HG03571 (cell line): ENCODE measurements around the gene PUSL1.

Experiments
- ATAC-seq: cut with Tn5 transposase; IDR thresholded peaks from one replicate; pipeline ENCODE4 v1.9.1; 2021; ENCODE audit not compliant: unreplicated experiment

Gene PUSL1

GRCh38 chr1:1293263-1294249 is 14.8 kb upstream of the PUSL1 start:
- no peak for ATAC-seq

- no peak for ATAC-seq
Observed at GRCh38 chr1:1294250-1294890, 14.0 kb upstream of the PUSL1 start.

GRCh38 chr1:1295154-1295923 is 13.1 kb upstream of the PUSL1 start:
- no peak for ATAC-seq

- ATAC-seq, result no peak
Observed at GRCh38 chr1:1296070-1297061, 12.0 kb upstream of the PUSL1 start.

- no peak for ATAC-seq
Observed at GRCh38 chr1:1297802-1298424, 10.5 kb upstream of the PUSL1 start.

- ATAC-seq, result no peak
Observed at GRCh38 chr1:1298861-1299685, 9.3 kb upstream of the PUSL1 start.

GRCh38 chr1:1299686-1300351 is 8.6 kb upstream of the PUSL1 start:
- no peak for ATAC-seq

GRCh38 chr1:1300352-1300739 is 8.1 kb upstream of the PUSL1 start:
- no peak for ATAC-seq

- ATAC-seq, result no peak
Observed at GRCh38 chr1:1302006-1302430, 6.4 kb upstream of the PUSL1 start.

GRCh38 chr1:1302951-1303509 is 5.4 kb upstream of the PUSL1 start:
- no peak for ATAC-seq

GRCh38 chr1:1303736-1304135 is 4.7 kb upstream of the PUSL1 start:
- ATAC-seq, result no peak

- ATAC-seq, result no peak
Observed at GRCh38 chr1:1304331-1305299, 3.8 kb upstream of the PUSL1 start.

- no peak for ATAC-seq
Observed at GRCh38 chr1:1305300-1306069, 2.9 kb upstream of the PUSL1 start.

- ATAC-seq, result no peak
Observed at GRCh38 chr1:1306070-1306660, 2.2 kb upstream of the PUSL1 start.

- no peak for ATAC-seq
Observed at GRCh38 chr1:1306661-1307260, 1.6 kb upstream of the PUSL1 start.
